ENCODE data around the gene FURIN.

DNA sequence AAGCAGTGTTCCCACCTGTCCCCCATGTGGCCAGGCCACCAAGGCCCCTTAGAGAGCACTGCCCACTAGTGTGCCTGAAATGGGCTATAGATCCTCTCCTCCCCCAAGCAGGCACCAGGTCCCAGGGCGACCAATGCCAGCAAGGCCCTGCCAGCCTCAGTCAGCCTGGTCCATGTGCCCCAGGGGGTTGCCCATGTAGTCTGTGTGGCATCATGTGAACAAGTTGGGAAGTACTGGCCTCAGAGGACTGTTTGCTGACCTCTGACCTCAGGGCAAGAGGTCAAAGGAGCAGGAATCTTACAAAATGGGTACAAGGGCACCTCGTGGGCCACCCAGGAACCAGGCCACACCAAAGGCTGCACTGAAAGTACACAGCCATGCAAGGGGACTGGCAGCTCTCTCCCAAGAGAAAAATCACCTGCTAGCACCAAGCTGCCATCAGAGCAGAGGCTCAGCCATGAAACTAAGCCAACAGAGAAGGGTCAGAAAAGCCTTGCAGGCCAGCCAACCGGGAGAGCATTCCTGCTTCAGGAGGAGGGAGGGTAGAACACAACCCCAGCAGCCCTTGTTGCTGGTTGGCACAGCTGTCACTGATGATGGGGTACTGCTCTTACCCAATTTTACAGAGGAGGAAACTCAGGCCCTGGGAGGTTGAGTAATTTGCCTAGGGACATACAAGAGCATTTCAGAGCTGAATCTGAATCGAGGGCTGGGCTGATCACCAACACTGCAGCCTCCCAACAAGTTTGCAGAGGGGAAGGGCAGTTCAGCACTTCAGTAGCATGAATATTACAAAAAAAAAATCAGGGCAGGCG lies 5.2 kb upstream of the FURIN start:
- TF ChIP-seq, protein P1, sequence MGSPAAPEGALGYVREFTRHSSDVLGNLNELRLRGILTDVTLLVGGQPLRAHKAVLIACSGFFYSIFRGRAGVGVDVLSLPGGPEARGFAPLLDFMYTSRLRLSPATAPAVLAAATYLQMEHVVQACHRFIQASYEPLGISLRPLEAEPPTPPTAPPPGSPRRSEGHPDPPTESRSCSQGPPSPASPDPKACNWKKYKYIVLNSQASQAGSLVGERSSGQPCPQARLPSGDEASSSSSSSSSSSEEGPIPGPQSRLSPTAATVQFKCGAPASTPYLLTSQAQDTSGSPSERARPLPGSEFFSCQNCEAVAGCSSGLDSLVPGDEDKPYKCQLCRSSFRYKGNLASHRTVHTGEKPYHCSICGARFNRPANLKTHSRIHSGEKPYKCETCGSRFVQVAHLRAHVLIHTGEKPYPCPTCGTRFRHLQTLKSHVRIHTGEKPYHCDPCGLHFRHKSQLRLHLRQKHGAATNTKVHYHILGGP (tag by site-specific recombination; IDR thresholded peaks at IDR 0.05): no peak
- no peak for TF ChIP-seq ZNF138 (tag by site-specific recombination; IDR thresholded peaks at IDR 0.05; ENCODE audit: borderline replicate concordance)
- TF ChIP-seq, protein P2, sequence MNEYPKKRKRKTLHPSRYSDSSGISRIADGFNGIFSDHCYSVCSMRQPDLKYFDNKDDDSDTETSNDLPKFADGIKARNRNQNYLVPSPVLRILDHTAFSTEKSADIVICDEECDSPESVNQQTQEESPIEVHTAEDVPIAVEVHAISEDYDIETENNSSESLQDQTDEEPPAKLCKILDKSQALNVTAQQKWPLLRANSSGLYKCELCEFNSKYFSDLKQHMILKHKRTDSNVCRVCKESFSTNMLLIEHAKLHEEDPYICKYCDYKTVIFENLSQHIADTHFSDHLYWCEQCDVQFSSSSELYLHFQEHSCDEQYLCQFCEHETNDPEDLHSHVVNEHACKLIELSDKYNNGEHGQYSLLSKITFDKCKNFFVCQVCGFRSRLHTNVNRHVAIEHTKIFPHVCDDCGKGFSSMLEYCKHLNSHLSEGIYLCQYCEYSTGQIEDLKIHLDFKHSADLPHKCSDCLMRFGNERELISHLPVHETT (tag by site-specific recombination; IDR thresholded peaks at IDR 0.05): no peak
- TF ChIP-seq, protein P3, sequence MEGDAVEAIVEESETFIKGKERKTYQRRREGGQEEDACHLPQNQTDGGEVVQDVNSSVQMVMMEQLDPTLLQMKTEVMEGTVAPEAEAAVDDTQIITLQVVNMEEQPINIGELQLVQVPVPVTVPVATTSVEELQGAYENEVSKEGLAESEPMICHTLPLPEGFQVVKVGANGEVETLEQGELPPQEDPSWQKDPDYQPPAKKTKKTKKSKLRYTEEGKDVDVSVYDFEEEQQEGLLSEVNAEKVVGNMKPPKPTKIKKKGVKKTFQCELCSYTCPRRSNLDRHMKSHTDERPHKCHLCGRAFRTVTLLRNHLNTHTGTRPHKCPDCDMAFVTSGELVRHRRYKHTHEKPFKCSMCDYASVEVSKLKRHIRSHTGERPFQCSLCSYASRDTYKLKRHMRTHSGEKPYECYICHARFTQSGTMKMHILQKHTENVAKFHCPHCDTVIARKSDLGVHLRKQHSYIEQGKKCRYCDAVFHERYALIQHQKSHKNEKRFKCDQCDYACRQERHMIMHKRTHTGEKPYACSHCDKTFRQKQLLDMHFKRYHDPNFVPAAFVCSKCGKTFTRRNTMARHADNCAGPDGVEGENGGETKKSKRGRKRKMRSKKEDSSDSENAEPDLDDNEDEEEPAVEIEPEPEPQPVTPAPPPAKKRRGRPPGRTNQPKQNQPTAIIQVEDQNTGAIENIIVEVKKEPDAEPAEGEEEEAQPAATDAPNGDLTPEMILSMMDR (tag by site-specific recombination; IDR thresholded peaks at IDR 0.05): no peak
- no peak for TF ChIP-seq YY1 (tag by site-specific recombination; IDR thresholded peaks at IDR 0.05)
- TF ChIP-seq ZNF133 (tag by site-specific recombination; IDR thresholded peaks at IDR 0.05): no peak
- peak; percentile 77 for TF ChIP-seq GLIS1 (tag by site-specific recombination; IDR thresholded peaks at IDR 0.05)
- no peak for TF ChIP-seq ZBTB21 (tag by site-specific recombination; IDR thresholded peaks at IDR 0.05)
- no peak for TF ChIP-seq ZNF175 (tag by site-specific recombination; IDR thresholded peaks at IDR 0.05)
- TF ChIP-seq, protein P4, sequence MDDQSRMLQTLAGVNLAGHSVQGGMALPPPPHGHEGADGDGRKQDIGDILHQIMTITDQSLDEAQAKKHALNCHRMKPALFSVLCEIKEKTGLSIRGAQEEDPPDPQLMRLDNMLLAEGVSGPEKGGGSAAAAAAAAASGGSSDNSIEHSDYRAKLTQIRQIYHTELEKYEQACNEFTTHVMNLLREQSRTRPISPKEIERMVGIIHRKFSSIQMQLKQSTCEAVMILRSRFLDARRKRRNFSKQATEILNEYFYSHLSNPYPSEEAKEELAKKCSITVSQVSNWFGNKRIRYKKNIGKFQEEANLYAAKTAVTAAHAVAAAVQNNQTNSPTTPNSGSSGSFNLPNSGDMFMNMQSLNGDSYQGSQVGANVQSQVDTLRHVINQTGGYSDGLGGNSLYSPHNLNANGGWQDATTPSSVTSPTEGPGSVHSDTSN (CRISPR knock-in tag; IDR thresholded peaks at IDR 0.05): no peak
- TF ChIP-seq MYNN (tag by site-specific recombination; IDR thresholded peaks at IDR 0.05; ENCODE audit: borderline replicate concordance): no peak
- TF ChIP-seq KLF16 (tag by site-specific recombination; IDR thresholded peaks at IDR 0.05): no peak

All from HEK293 (cell line).